PC-3 (cell line): ENCODE data around the gene MZB1.

ENCODE experiments used
- CTCF ChIP-seq: fragments of 300-600 bp; sonication (generic); conservative IDR thresholded peaks from 2 replicates; pipeline ENCODE4 v1.5.1; 2017; ENCODE audit warnings: antibody characterized with exemption, low read depth, mild to moderate bottlenecking, low read length
- EZH2 ChIP-seq: fragments of 300-600 bp; sonication (generic); IDR thresholded peaks from one replicate; pipeline ENCODE4 v1.6.1; 2017; ENCODE audit warnings: antibody characterized with exemption, mild to moderate bottlenecking, low read length; ENCODE audit not compliant: unreplicated experiment
- EZH2phosphoT487 ChIP-seq: fragments of 300-600 bp; sonication (generic); IDR thresholded peaks from 2 replicates; pipeline ENCODE4 v1.6.1; 2018; ENCODE audit warnings: mild to moderate bottlenecking, antibody characterized with exemption, low read length, borderline replicate concordance

GRCh38 chr5:139395844-139396640 lies 6.3 kb upstream of the MZB1 start:
- TF ChIP-seq CTCF: no peak
- no peak for TF ChIP-seq EZH2
- TF ChIP-seq EZH2phosphoT487: no peak
